ENCODE results near the gene PAH. TPM values are rescaled to one million over a fixed set of nuclear protein-coding genes. Genes with fewer than 3 reads are reported as not detected.

The PAH gene
- total and polyA plus RNA-seq, 2 of the 8 experiments (the other 6 are each of a cell fraction or from before 2014, with no cell fraction given): 3.9 to 9.0 TPM

Other genes with a start within 250 kb of the PAH start
- not detected in 2 replicates for gene ASCL1, start 40.4 kb upstream of the PAH start, total RNA-seq (2021; fragmentation: NEBNext Ultra II Directional; extraction: Animal tissue kit (Norgen Biotek cat#: 25700))
- gene ASCL1, start 40.4 kb upstream of the PAH start, polyA plus RNA-seq (2011; rRNA removed): 0.12 and 0.17 TPM in 2 replicates

All from H1 (cell line).